ENCODE results near the gene C11orf97.

DNA sequence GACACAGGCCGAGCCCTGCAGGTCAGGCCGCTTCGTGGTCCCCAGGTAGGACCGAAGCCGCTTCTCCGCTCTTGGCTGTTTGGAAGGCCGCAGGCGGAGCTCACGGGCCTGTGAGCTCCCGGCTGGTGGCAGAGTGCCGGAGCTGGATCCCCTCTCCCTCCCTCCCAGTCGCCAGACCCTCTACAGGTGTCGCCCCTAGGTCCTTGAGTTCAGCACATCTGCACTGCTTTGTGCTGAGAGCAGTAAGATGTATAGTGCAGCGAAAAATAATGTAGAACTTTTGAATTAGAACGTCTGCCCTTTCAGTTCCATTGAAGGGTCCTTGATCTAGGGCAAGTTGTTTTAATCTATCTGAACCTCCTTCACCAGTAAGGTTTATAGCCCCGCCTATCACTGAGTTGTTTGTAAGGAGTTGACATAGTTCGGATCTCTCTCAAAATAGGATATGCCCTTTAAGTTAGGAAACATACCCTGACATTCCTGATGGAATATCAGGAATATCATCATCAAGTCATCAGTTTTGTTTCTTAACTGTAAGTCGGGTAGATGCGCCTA is 18.1 kb upstream of the C11orf97 start:
- TF ChIP-seq GATA3 (IDR thresholded peaks at IDR 0.05; ENCODE audit: low read depth, low read length) (no peak), GATA2 (IDR thresholded peaks at IDR 0.05; ENCODE audit: low read depth, low read length) (no peak)
